ENCODE data around the gene CHD2.
A peak's percentile ranks its signal among the peaks of the same experiment; 100 is the strongest.
"Not testable (repeated sequence)": the region's sequence is repeated elsewhere in the genome, so short reads cannot be mapped to it uniquely, and the experiment has no call there.

Gene CHD2

GRCh38 chr15:92906563-92907081, 6.5 kb downstream of the CHD2 start:
- no peak for DNase-seq

GRCh38 chr15:92907229-92907628, 7.1 kb downstream of the CHD2 start:
- DNase-seq = no peak

- DNase-seq = no peak
Observed at GRCh38 chr15:92907896-92908712, 8.0 kb downstream of the CHD2 start.

- DNase-seq = no peak
Observed at GRCh38 chr15:92908713-92909057, 8.6 kb downstream of the CHD2 start.

GRCh38 chr15:92909136-92909781, 9.1 kb downstream of the CHD2 start:
- DNase-seq = no peak

- DNase-seq = no peak
Observed at GRCh38 chr15:92910451-92910850, 10.3 kb downstream of the CHD2 start.

- no peak for DNase-seq
Observed at GRCh38 chr15:92914103-92914499, 14.0 kb downstream of the CHD2 start.

- DNase-seq = no peak
Observed at GRCh38 chr15:92914768-92915221, 14.7 kb downstream of the CHD2 start.

- no peak for DNase-seq
Observed at GRCh38 chr15:92915766-92916435, 15.8 kb downstream of the CHD2 start.

- peak; percentile 84 for DNase-seq
Observed at GRCh38 chr15:92917598-92918407, 17.7 kb downstream of the CHD2 start.

GRCh38 chr15:92918881-92919280, 18.8 kb downstream of the CHD2 start:
- DNase-seq = not testable (repeated sequence)

GRCh38 chr15:92920595-92921161, 20.6 kb downstream of the CHD2 start:
- no peak for DNase-seq

- no peak for DNase-seq
Observed at GRCh38 chr15:92921215-92922131, 21.3 kb downstream of the CHD2 start.

GRCh38 chr15:92922418-92923002, 22.4 kb downstream of the CHD2 start:
- no peak for DNase-seq

GRCh38 chr15:92924216-92924615, 24.1 kb downstream of the CHD2 start:
- no peak for DNase-seq

- no peak for DNase-seq
Observed at GRCh38 chr15:92925454-92925853, 25.3 kb downstream of the CHD2 start.

- DNase-seq = no peak
Observed at GRCh38 chr15:92928225-92928750, 28.2 kb downstream of the CHD2 start.

- no peak for DNase-seq
Observed at GRCh38 chr15:92929002-92929401, 28.9 kb downstream of the CHD2 start.

GRCh38 chr15:92930054-92930621, 30.0 kb downstream of the CHD2 start:
- no peak for DNase-seq

GRCh38 chr15:92930776-92931175, 30.7 kb downstream of the CHD2 start:
- no peak for DNase-seq
